ENCODE measurements around the gene KSR2.

Gene KSR2

GRCh38 chr12:117603316-117604113, 365.3 kb downstream of the KSR2 start (continued):
- no peak for TF ChIP-seq ZNF513 (tag by site-specific recombination; IDR thresholded peaks at IDR 0.05)
- no peak for TF ChIP-seq REST (tag by site-specific recombination; IDR thresholded peaks at IDR 0.05)
- no peak for TF ChIP-seq BCL11B (tag by site-specific recombination; IDR thresholded peaks at IDR 0.05; ENCODE audit: low read depth)

GRCh38 chr12:117599849-117600248, 368.9 kb downstream of the KSR2 start:
- POLR2A ChIA-PET, result no interaction called here
- no peaks in the 10 kb centered on the region for H3K36me3 ChIP-seq (ENCODE audit: control insufficient read depth in 2 of 2, insufficient read depth in 1 of 2, low read length in 2 of 2)
- no peaks in the 10 kb centered on the region for H3K9me3 ChIP-seq (ENCODE audit: control insufficient read depth, insufficient read depth, low read depth, low read length)
- TF ChIP-seq ATF2 (tag by site-specific recombination; IDR thresholded peaks at IDR 0.05; ENCODE audit: low read depth), result no peak
- TF ChIP-seq ZNF449 (tag by site-specific recombination; IDR thresholded peaks at IDR 0.05), result no peak
- no peak for TF ChIP-seq PATZ1 (tag by site-specific recombination; IDR thresholded peaks at IDR 0.05)
- no peak for TF ChIP-seq ZNF785 (tag by site-specific recombination; IDR thresholded peaks at IDR 0.05)
- no peak for TF ChIP-seq ZNF18 (tag by site-specific recombination; IDR thresholded peaks at IDR 0.05)
- no peak for TF ChIP-seq ZNF223 (tag by site-specific recombination; IDR thresholded peaks at IDR 0.05)
- TF ChIP-seq ZBTB17 (tag by site-specific recombination; IDR thresholded peaks at IDR 0.05), result no peak
- no peak for TF ChIP-seq ZNF639 (tag by site-specific recombination; IDR thresholded peaks at IDR 0.05)
- H3K27ac ChIP-seq (ENCODE audit: extremely low read depth, low read depth, low read length), result no peak overlapping the region
- CTCF ChIA-PET, result interaction anchor here (0.6 to 2.4 kb wide), 4 partner anchors 11 to 255 kb away, joined by 3 to 7 read pairs (median 4); no protein-coding TSS in a partner anchor
- no peaks in the 10 kb centered on the region for H3K4me1 ChIP-seq (ENCODE audit: control insufficient read depth, insufficient read depth, low read length)
- no peak overlapping the region for H3K4me3 ChIP-seq (ENCODE audit: low read depth, low read length)

All from HEK293 (cell line).